ENCODE measurements around the gene EEF2.
"Not testable (repeated sequence)": the region's sequence is repeated elsewhere in the genome, so short reads cannot be mapped to it uniquely, and the experiment has no call there.

Gene EEF2

GRCh38 chr19:3949997-3950859 lies 35.0 kb downstream of the EEF2 start:
- no peak for DNase-seq (ENCODE audit: low read depth in 2 of 3, low spot score in 1 of 3)

- no peak for DNase-seq (ENCODE audit: low read depth in 2 of 3, low spot score in 1 of 3)
Observed at GRCh38 chr19:3949294-3949693, 36.0 kb downstream of the EEF2 start.

DNA sequence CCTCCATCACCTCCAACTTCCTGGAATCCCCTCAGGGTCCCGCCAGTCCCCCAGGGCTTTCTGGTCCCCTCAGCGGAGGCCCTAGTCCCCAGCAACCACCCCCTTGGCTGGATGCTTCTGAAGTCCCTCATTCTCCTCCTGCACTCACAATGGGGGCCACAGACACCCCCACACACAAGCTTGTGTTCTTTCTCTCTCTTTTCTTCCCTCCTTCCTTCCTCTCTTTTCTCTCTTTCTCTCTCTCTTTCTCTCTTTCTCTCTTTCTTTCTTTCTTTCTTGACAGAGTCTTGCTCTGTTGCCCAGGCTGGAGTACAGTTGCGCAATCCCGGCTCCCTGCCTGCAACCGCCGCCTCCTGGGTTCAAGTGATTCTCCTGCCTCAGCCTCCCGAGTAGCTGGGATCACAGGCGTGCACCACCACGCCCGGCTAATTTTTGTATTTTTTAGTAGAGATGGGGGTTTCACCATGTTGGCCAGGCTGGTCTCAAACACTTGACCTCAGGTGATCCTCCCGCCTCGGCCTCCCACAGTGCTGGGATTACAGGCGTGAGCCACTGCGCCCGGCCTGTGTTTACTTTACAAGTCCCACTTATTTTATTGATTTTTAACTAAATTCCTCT lies 37.8 kb downstream of the EEF2 start:
- DNase-seq (ENCODE audit: low read depth in 2 of 3, low spot score in 1 of 3): not testable (repeated sequence)

- DNase-seq (ENCODE audit: low read depth in 2 of 3, low spot score in 1 of 3): no peak
Observed at GRCh38 chr19:3945838-3946237, 39.4 kb downstream of the EEF2 start.

GRCh38 chr19:3944018-3944721 lies 41.1 kb downstream of the EEF2 start:
- no peak for DNase-seq (ENCODE audit: low read depth in 2 of 3, low spot score in 1 of 3)

DNA sequence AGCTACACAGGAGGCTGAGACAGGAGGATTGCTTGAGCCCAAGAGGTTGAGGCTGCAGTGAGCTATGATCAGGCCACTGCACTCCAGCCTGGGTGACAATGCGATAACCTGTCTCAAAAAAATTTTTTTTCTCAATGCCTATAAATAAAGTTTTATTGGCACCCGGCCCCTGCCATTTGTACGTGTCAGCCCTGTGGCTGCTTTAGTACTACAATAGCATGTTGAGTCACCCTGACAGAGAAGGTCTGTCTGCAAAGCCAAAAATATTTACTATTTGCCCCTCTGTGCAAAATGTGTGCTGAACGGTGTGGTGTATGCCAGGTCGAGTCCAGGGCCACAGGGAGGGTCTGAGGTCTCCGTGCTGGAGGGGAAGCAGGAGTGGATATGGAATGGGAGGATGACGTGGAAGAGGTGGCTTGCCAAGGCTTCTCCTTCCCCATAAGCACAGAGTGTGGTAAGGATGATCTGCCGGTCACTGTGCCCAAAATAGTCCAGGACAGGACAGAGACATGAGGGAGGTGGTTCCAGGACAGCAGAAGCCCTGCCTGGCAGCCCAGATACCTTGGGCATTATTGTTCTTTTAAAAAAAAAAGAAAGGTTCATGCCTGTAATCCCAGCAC lies 42.4 kb downstream of the EEF2 start:
- DNase-seq (ENCODE audit: low read depth in 2 of 3, low spot score in 1 of 3): no peak

DNA sequence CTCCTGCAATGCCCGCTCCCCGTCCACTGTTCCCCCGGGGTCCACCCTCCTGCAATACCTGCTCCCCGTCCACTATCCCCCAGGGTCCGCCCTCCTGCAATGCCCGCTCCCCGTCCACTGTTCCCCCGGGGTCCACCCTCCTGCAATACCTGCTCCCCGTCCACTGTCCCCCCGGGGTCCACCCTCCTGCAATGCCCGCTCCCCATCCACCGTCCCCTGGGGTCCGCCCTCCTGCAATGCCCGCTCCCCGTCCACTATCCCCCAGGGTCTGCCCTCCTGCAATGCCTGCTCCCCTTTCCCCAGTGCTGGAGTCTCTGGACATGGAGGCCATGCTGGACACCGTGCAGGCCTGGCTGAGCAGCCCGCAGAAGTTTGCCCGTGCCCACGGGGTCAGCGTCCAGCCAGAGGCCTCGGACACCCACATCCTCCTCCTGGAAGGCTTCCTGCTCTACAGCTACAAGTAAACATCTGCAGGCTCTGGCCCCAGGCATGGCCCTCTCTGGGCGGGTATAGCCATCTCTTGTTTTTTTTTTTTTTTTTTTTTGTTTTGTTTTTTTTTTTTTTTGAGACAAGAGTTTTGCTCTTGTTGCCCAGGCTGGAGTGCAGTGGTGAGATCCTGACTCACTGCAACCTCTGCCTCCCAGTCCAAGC lies 46.8 kb downstream of the EEF2 start:
- DNase-seq (ENCODE audit: low read depth in 2 of 3, low spot score in 1 of 3): not testable (repeated sequence)

GRCh38 chr19:3936506-3937442 lies 48.5 kb downstream of the EEF2 start:
- DNase-seq (ENCODE audit: low read depth in 2 of 3, low spot score in 1 of 3): no peak

GRCh38 chr19:3932931-3933810 lies 52.1 kb downstream of the EEF2 start, which contains the start of gene NMRK2:
Gene NMRK2, plus strand, starts transcription at chr19:3933069. Its CDS starts 603 bp downstream, at chr19:3933672.
- no peak for DNase-seq (ENCODE audit: low read depth in 2 of 3, low spot score in 1 of 3)

- no peak for DNase-seq (ENCODE audit: low read depth in 2 of 3, low spot score in 1 of 3)
Observed at GRCh38 chr19:3931041-3931440, 54.2 kb downstream of the EEF2 start.

All from stimulated activated CD4-positive, alpha-beta T cell treated with anti-CD3 and anti-CD28 coated beads, Interleukin-12 subunit alpha, Interleukin-12 subunit beta, amount 100 ng/mL, for 48 hours (primary cell).